ENCODE measurements around the gene CD63. TPM values are rescaled to one million over a fixed set of nuclear protein-coding genes. Genes with fewer than 3 reads are reported as not detected.

Gene CD63
- total RNA-seq, 2 experiments from 2014 or later, result 108 to 116 TPM

GRCh38 chr12:55705782-55706402 is 22.9 kb downstream of the CD63 start:
- POLR2A ChIA-PET, result interaction anchor here (0.9 kb wide), 1 partner anchor 10 kb away, joined by 5 read pairs; the partner anchor contains the start of gene BLOC1S1

GRCh38 chr12:55704824-55705718 is 23.7 kb downstream of the CD63 start:
- Mint-ChIP-seq H3K27me3 (peaks cover 30% of the 10 kb centered on the region), H3K9me3 (no peaks in the 10 kb centered on the region), H3K27ac (no peak overlapping the region), H3K4me1 (peaks cover 20% of the 10 kb centered on the region), H3K4me3 (no peak overlapping the region), H3K36me3 (ENCODE audit: low read depth) (no peaks in the 10 kb centered on the region)
- ChIA-PET POLR2A (interaction anchor here (0.9 kb wide), 1 partner anchor 11 kb away, joined by 5 read pairs; the partner anchor contains the start of gene BLOC1S1), CTCF (interaction anchor here (1.0 to 1.8 kb wide), 7 partner anchors 11 to 58 kb away, joined by 3 to 7 read pairs (median 3); partner anchors contain the start of gene BLOC1S1)
- DNase-seq, result no peak

More at GRCh38 chr12:55705782-55706402, 22.9 kb downstream of the CD63 start:
- Mint-ChIP-seq H3K36me3 (ENCODE audit: low read depth) (no peaks in the 10 kb centered on the region), H3K27ac (no peak overlapping the region), H3K4me3 (no peak overlapping the region), H3K27me3 (peaks cover 34% of the 10 kb centered on the region), H3K9me3 (no peaks in the 10 kb centered on the region), H3K4me1 (peaks cover 20% of the 10 kb centered on the region)
- no peak for DNase-seq
- CTCF ChIA-PET, result interaction anchor here (1.0 to 1.8 kb wide), 9 partner anchors 10 to 59 kb away, joined by 3 to 7 read pairs (median 3); partner anchors contain the start of gene BLOC1S1

DNA sequence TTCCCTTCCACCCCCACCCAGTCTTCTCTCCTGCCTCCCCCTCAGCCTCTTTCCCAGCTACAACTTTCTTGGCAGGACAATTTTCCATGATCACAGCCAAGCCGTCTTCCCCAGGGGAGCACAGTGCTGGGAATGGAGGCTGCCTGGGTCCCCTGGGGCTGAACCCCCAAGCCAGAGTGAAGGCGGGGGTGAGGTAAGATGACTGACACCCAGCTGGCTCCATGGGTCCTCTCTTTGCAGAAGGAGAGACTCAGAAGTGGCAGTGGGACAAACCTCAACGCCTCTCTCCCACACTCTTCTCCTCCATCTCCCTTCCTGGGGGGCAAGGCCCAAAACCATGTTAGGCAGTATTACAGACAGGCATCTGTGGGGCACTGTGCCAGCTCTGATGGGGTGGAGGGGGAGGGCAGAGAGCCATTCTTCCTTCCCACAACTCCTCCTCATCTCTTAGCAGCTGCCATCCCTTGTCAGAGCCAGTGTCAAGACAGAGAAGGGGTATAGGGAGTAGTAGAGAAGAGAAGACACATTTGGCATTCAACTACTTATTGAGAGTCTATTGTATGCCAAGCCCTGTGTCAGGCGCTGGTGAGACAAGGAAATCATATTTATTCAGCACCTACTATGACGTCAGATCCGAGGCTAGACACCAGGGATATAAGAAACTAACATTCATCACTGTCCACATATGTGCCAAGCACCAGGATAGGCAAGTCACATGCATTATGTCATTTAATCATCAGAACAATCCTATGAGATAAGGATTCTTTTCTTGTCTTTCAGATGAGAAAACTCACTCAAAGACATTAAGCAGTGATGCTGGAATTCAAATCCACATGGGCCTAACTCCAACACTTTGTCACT is 24.7 kb downstream of the CD63 start:
- ChIA-PET POLR2A (no interaction called here), CTCF (no interaction called here)
- Mint-ChIP-seq H3K36me3 (ENCODE audit: low read depth) (no peaks in the 10 kb centered on the region), H3K4me3 (no peak overlapping the region), H3K9me3 (no peaks in the 10 kb centered on the region), H3K27ac (no peak overlapping the region), H3K4me1 (peaks cover 18% of the 10 kb centered on the region), H3K27me3 (peaks cover 22% of the 10 kb centered on the region)
- no peak for DNase-seq

- no peak for DNase-seq
- H3K4me1 Mint-ChIP-seq, result peaks cover 11% of the 10 kb centered on the region
- no peaks in the 10 kb centered on the region for H3K36me3 Mint-ChIP-seq (ENCODE audit: low read depth)
- peaks cover 14% of the 10 kb centered on the region for H3K27me3 Mint-ChIP-seq
- CTCF ChIA-PET, result no interaction called here
- no peak overlapping the region for H3K4me3 Mint-ChIP-seq
- POLR2A ChIA-PET, result no interaction called here
- H3K9me3 Mint-ChIP-seq, result no peaks in the 10 kb centered on the region
- H3K27ac Mint-ChIP-seq, result no peak overlapping the region
Measured at GRCh38 chr12:55703288-55703687, 25.5 kb downstream of the CD63 start.

DNA sequence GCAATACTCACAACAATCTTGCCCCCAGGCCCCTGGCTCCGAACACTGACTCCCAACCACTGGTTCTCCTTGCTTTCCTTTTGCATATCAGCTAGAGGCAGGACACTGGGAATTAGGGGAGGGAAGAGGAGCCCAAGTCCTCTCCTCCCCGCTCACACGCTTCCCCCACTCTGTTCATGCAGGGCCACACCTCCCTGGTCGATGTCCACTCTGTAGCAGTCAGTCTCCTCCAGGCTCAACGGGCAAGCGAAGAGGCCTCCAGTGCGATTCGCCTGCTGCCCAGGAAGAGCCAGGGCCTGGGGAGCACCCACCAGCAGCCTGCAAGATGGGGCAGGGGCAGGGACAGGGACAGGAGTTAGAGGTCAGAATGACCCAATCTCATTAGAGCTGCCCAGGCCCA is 25.9 kb downstream of the CD63 start:
- H3K4me3 Mint-ChIP-seq, result no peak overlapping the region
- ChIA-PET POLR2A (no interaction called here), CTCF (no interaction called here)
- H3K9me3 Mint-ChIP-seq, result no peaks in the 10 kb centered on the region
- no peaks in the 10 kb centered on the region for H3K36me3 Mint-ChIP-seq (ENCODE audit: low read depth)
- peaks cover 11% of the 10 kb centered on the region for H3K27me3 Mint-ChIP-seq
- H3K4me1 Mint-ChIP-seq, result peaks cover 7% of the 10 kb centered on the region
- no peak for DNase-seq
- no peak overlapping the region for H3K27ac Mint-ChIP-seq

GRCh38 chr12:55700255-55701018 is 28.4 kb downstream of the CD63 start:
- DNase-seq, result no peak
- no peaks in the 10 kb centered on the region for H3K4me1 Mint-ChIP-seq
- POLR2A ChIA-PET, result no interaction called here

DNA sequence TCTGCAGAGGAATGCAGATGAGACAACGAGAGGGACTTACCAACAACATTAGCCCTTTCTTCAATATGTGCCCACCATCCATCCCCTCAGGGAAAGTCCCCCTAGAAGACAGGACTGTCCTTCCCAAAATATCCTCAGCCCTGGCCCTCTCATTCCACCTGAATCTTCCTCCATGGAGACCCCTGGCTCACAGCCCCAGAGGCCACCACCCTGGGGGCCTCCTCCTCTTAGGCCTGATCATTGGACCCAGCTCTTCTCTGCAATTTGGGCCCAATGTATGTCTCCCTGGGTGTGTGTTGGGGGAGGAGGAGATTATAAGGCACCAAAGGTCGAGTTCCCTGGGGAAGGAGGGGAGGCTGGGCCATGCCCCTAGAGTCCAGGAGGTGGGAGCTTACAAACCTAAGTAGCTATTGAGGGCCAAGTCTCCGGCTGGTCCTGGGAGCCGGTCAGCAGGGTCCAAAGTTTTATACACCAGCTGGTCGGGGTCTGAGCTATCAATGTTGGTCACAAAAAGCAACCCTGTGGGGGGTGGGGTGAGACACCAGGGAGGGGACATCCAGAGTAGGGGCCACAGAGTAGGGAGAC is 29.2 kb downstream of the CD63 start:
- H3K4me3 Mint-ChIP-seq, result no peak overlapping the region
- H3K27me3 Mint-ChIP-seq, result no peaks in the 10 kb centered on the region
- no peaks in the 10 kb centered on the region for H3K4me1 Mint-ChIP-seq
- DNase-seq, result no peak
- no peak overlapping the region for H3K27ac Mint-ChIP-seq
- H3K9me3 Mint-ChIP-seq, result no peaks in the 10 kb centered on the region
- POLR2A ChIA-PET, result no interaction called here
- CTCF ChIA-PET, result interaction anchor here (1.4 kb wide), 1 partner anchor 16 kb away, joined by 3 read pairs; no protein-coding TSS in a partner anchor
- H3K36me3 Mint-ChIP-seq (ENCODE audit: low read depth), result no peaks in the 10 kb centered on the region

More at GRCh38 chr12:55700255-55701018, 28.4 kb downstream of the CD63 start:
- H3K27me3 Mint-ChIP-seq, result no peaks in the 10 kb centered on the region
- H3K36me3 Mint-ChIP-seq (ENCODE audit: low read depth), result no peaks in the 10 kb centered on the region
- H3K9me3 Mint-ChIP-seq, result no peaks in the 10 kb centered on the region
- CTCF ChIA-PET, result interaction anchor here (1.3 kb wide), 1 partner anchor 10 kb away, joined by 5 read pairs; no protein-coding TSS in a partner anchor
- H3K4me3 Mint-ChIP-seq, result no peak overlapping the region
- H3K27ac Mint-ChIP-seq, result no peak overlapping the region

- no peaks in the 10 kb centered on the region for H3K36me3 Mint-ChIP-seq (ENCODE audit: low read depth)
- no peak for DNase-seq
- ChIA-PET CTCF (interaction anchor here (1.4 kb wide), 1 partner anchor 15 kb away, joined by 3 read pairs; no protein-coding TSS in a partner anchor), POLR2A (no interaction called here)
- H3K9me3 Mint-ChIP-seq, result no peaks in the 10 kb centered on the region
- H3K27me3 Mint-ChIP-seq, result no peaks in the 10 kb centered on the region
- no peak overlapping the region for H3K4me3 Mint-ChIP-seq
- peak overlapping the region; percentile 22 for H3K27ac Mint-ChIP-seq
- no peaks in the 10 kb centered on the region for H3K4me1 Mint-ChIP-seq
Measured at GRCh38 chr12:55698965-55699364, 29.8 kb downstream of the CD63 start.

GRCh38 chr12:55698241-55698955 is 30.4 kb downstream of the CD63 start:
- Mint-ChIP-seq H3K4me3 (no peak overlapping the region), H3K9me3 (no peaks in the 10 kb centered on the region), H3K36me3 (ENCODE audit: low read depth) (no peaks in the 10 kb centered on the region), H3K27me3 (no peaks in the 10 kb centered on the region), H3K27ac (no peak overlapping the region), H3K4me1 (no peaks in the 10 kb centered on the region)
- POLR2A ChIA-PET, result no interaction called here
- DNase-seq, result no peak
- CTCF ChIA-PET, result interaction anchor here (1.4 kb wide), 1 partner anchor 15 kb away, joined by 3 read pairs; no protein-coding TSS in a partner anchor

DNA sequence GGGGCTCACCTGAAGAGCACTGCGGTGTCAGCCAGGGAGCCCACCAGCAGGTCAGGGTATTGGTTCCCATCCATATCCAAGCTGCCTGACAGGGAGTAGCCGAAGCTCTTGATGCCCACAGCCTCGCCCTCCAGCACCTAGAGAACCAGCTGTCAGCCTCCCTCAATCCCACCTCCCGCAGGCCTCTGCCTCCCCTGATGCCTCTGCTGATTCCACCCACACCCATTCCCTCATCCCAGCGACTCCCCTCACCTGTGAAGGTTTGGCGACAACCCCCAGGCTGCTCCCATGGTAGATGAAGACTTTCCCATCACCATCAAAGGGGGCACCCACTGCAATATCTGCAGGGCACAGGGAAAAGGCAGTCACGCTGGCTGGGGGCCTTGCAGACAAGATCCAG is 31.1 kb downstream of the CD63 start:
- Mint-ChIP-seq H3K4me1 (no peaks in the 10 kb centered on the region), H3K9me3 (no peaks in the 10 kb centered on the region), H3K4me3 (no peak overlapping the region), H3K36me3 (ENCODE audit: low read depth) (no peaks in the 10 kb centered on the region), H3K27ac (no peak overlapping the region), H3K27me3 (no peaks in the 10 kb centered on the region)
- no peak for DNase-seq
- ChIA-PET CTCF (no interaction called here), POLR2A (no interaction called here)

GRCh38 chr12:55696796-55697462 is 31.9 kb downstream of the CD63 start:
- POLR2A ChIA-PET, result no interaction called here
- Mint-ChIP-seq H3K36me3 (ENCODE audit: low read depth) (no peaks in the 10 kb centered on the region), H3K4me3 (no peak overlapping the region), H3K9me3 (no peaks in the 10 kb centered on the region), H3K27me3 (no peaks in the 10 kb centered on the region), H3K27ac (no peak overlapping the region), H3K4me1 (no peaks in the 10 kb centered on the region)
- CTCF ChIA-PET, result no interaction called here
- no peak for DNase-seq
